H9 (cell line): Measurements from ENCODE around the gene C11orf71. TPM values are rescaled to one million over a fixed set of nuclear protein-coding genes. Genes with fewer than 3 reads are reported as not detected.

ENCODE experiments used
- DNase-seq: peaks from one replicate; pipeline ENCODE4 v3.0.0-alpha.2; 2017
- H2AFZ ChIP-seq: one replicate; pipeline ENCODE4 v1.6.1; 2013; ENCODE audit warnings: mild to moderate bottlenecking, low read length, control low read depth, moderate library complexity
- H2AK5ac ChIP-seq: 2 replicates; pipeline ENCODE4 v1.6.1; 2013; ENCODE audit warnings: low read length, control low read depth, mixed read lengths; ENCODE audit not compliant: insufficient read length
- H2BK120ac ChIP-seq: one replicate; pipeline ENCODE4 v1.6.1; 2013; ENCODE audit warnings: low read depth, mild to moderate bottlenecking, low read length, control low read depth, inconsistent platforms; ENCODE audit not compliant: poor library complexity, severe bottlenecking
- H2BK12ac ChIP-seq: 2 replicates; pipeline ENCODE4 v1.6.1; 2013; ENCODE audit warnings: low read length, control low read depth, mixed read lengths, low read depth; ENCODE audit not compliant: insufficient read length
- H2BK15ac ChIP-seq: 2 replicates; pipeline ENCODE4 v1.6.1; 2013; ENCODE audit warnings: low read depth, low read length, control low read depth
- H2BK20ac ChIP-seq: one replicate; pipeline ENCODE4 v1.6.1; 2013; ENCODE audit warnings: low read depth, mild to moderate bottlenecking, low read length, control low read depth, inconsistent platforms; ENCODE audit not compliant: poor library complexity, severe bottlenecking
- H2BK5ac ChIP-seq: 2 replicates; pipeline ENCODE4 v1.6.1; 2013; ENCODE audit warnings: low read length, control low read depth, mixed read lengths; ENCODE audit not compliant: insufficient read length
- H3K14ac ChIP-seq: 2 replicates; pipeline ENCODE4 v1.6.1; 2013; ENCODE audit warnings: low read length, control low read depth; ENCODE audit not compliant: insufficient read depth
- H3K18ac ChIP-seq: 2 replicates; pipeline ENCODE4 v1.6.1; 2013; ENCODE audit warnings: low read depth, mild to moderate bottlenecking, mixed read lengths, low read length, control low read depth; ENCODE audit not compliant: insufficient read length
- H3K23ac ChIP-seq: 2 replicates; pipeline ENCODE4 v1.6.1; 2013; ENCODE audit warnings: low read length, control low read depth, mixed read lengths, low read depth; ENCODE audit not compliant: insufficient read length
- H3K23me2 ChIP-seq: 2 replicates; pipeline ENCODE4 v1.6.1; 2013; ENCODE audit warnings: low read depth, mild to moderate bottlenecking, mixed read lengths, low read length, control low read depth; ENCODE audit not compliant: insufficient read length, poor library complexity, severe bottlenecking
- H3K27ac ChIP-seq: 2 replicates; pipeline ENCODE4 v1.5.1; 2013; ENCODE audit warnings: low read length, control low read depth, mixed read lengths, low read depth; ENCODE audit not compliant: insufficient read length
- H3K27me3 ChIP-seq: 2 replicates; pipeline ENCODE4 v1.6.1; 2013; ENCODE audit warnings: low read length, control low read depth, inconsistent platforms; ENCODE audit not compliant: insufficient read depth
- H3K4ac ChIP-seq: 2 replicates; pipeline ENCODE4 v1.6.1; 2013; ENCODE audit warnings: low read depth, mild to moderate bottlenecking, control low read depth, inconsistent platforms, low read length, moderate library complexity
- H3K4me1 ChIP-seq: 2 replicates; pipeline ENCODE4 v1.6.1; 2013; ENCODE audit warnings: low read length, control low read depth, inconsistent platforms; ENCODE audit not compliant: insufficient read depth
- H3K4me2 ChIP-seq: 2 replicates; pipeline ENCODE4 v1.6.1; 2013; ENCODE audit warnings: low read length, control low read depth, mixed read lengths; ENCODE audit not compliant: insufficient read length, insufficient read depth
- H3K56ac ChIP-seq: 2 replicates; pipeline ENCODE4 v1.6.1; 2013; ENCODE audit warnings: low read depth, mild to moderate bottlenecking, mixed read lengths, low read length, control low read depth; ENCODE audit not compliant: insufficient read length
- H3K79me1 ChIP-seq: 2 replicates; pipeline ENCODE4 v1.6.1; 2013; ENCODE audit warnings: low read depth, mild to moderate bottlenecking, moderate library complexity, low read length, control low read depth, inconsistent platforms; ENCODE audit not compliant: insufficient read depth, poor library complexity, severe bottlenecking
- H3K79me2 ChIP-seq: 2 replicates; pipeline ENCODE4 v1.6.1; 2013; ENCODE audit warnings: low read length, control low read depth, inconsistent platforms; ENCODE audit not compliant: insufficient read depth
- H3K9ac ChIP-seq: 2 replicates; pipeline ENCODE4 v1.6.1; 2013; ENCODE audit warnings: low read length, control low read depth, mixed read lengths; ENCODE audit not compliant: insufficient read length; ENCODE audit errors: extremely low read depth
- H3K9me3 ChIP-seq: one replicate; pipeline ENCODE4 v1.6.1; 2013; ENCODE audit warnings: low read depth, low read length, inconsistent platforms; ENCODE audit not compliant: control insufficient read depth
- H3T11ph ChIP-seq: one replicate; pipeline ENCODE4 v1.6.1; 2013; ENCODE audit warnings: mild to moderate bottlenecking, low read length, control low read depth, inconsistent platforms
- H4K20me1 ChIP-seq: one replicate; pipeline ENCODE4 v1.6.1; 2013; ENCODE audit not compliant: control insufficient read depth, insufficient read length, insufficient read depth
- H4K5ac ChIP-seq: 2 replicates; pipeline ENCODE4 v1.6.1; 2013; ENCODE audit warnings: low read depth, mild to moderate bottlenecking, mixed read lengths, low read length, control low read depth; ENCODE audit not compliant: insufficient read length
- H4K8ac ChIP-seq: replicated peaks from 2 replicates; pipeline ENCODE4 v1.6.1; 2013; ENCODE audit warnings: low read length, control low read depth, mixed read lengths, low read depth; ENCODE audit not compliant: insufficient read length
- H4K91ac ChIP-seq: 2 replicates; pipeline ENCODE4 v1.6.1; 2013; ENCODE audit warnings: low read depth, mild to moderate bottlenecking, moderate library complexity, mixed read lengths, low read length, control low read depth; ENCODE audit not compliant: insufficient read length
- H3K27ac Mint-ChIP-seq, 3 experiments: 2 replicates in 2 of 3; 3 replicates in 1 of 3; pipeline ENCODE4 v1.8.0; 2020 to 2021; ENCODE audit warnings: mixed read lengths in 3 of 3, mild to moderate bottlenecking in 1 of 3, moderate library complexity in 1 of 3
- H3K27me3 Mint-ChIP-seq: 2 replicates; pipeline ENCODE4 v1.8.0; 2021; ENCODE audit warnings: low read depth, mild to moderate bottlenecking, moderate library complexity, mixed read lengths
- H3K36me3 Mint-ChIP-seq, 3 experiments: 2 replicates in 2 of 3; 3 replicates in 1 of 3; pipeline ENCODE4 v1.8.0; 2020 to 2021; ENCODE audit warnings: low read depth in 3 of 3, mixed read lengths in 3 of 3; ENCODE audit not compliant: insufficient read depth in 1 of 3
- H3K4me1 Mint-ChIP-seq, 2 experiments: 2 replicates each; pipeline ENCODE4 v1.8.0; 2020; ENCODE audit warnings: mixed read lengths in 2 of 2
- H3K4me3 Mint-ChIP-seq, 2 experiments: 2 replicates in 1 of 2; 3 replicates in 1 of 2; pipeline ENCODE4 v1.8.0; 2020 to 2021; ENCODE audit warnings: mild to moderate bottlenecking in 2 of 2, mixed read lengths in 2 of 2, moderate library complexity in 1 of 2
- H3K9me3 Mint-ChIP-seq, 2 experiments: 2 replicates in 1 of 2; 3 replicates in 1 of 2; pipeline ENCODE4 v1.8.0; 2020; ENCODE audit warnings: mild to moderate bottlenecking in 2 of 2, mixed read lengths in 2 of 2, moderate library complexity in 1 of 2
- WGBS: extraction: QIAGEN DNeasy Blood & Tissue Kit; methylation state at CpG from one replicate; pipeline ENCODE4 v1.1.7; 2013; ENCODE audit warnings: missing lambda C conversion rate, low lambda C conversion rate, mixed read lengths; ENCODE audit not compliant: insufficient read length; ENCODE audit errors: extremely low coverage; 5-methylcytosine and 5-hydroxymethylcytosine counted together
- total RNA-seq: library from RNA; stranded (reverse); gene quantifications from 2 replicates; pipeline ENCODE4 v1.2.1, GENCODE V29; 2021
- TF ChIP-seq, protein P1 (sequence below): fragments of 200-600 bp; sonication (generic); conservative IDR thresholded peaks from 3 replicates; pipeline ENCODE4 v1.8.0; 2021; ENCODE audit warnings: antibody characterized with exemption, mild to moderate bottlenecking

Gene C11orf71
- total RNA-seq, 1 experiment from 2014 or later = 3.5 TPM

DNA sequence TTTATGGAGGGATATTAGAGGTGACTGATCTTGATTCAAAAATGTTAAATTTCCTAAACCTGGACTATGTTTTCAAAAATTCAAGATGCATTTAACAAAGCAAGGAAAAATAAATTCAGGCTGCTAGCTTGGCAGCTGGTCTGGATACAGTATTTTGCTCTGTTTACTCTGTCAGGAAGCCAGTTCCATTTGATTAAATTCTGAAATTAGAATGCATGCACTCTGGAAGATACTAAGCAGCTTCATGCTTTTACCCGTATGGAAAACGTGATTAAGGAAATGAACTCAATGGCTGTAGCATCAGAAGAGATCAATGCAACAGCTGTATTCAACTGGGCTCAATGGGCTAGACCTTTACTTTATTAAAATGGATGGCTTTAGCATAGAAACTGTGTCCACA lies 14.2 kb downstream of the C11orf71 start:
- Histone ChIP-seq H3K9ac (no peak overlapping the region), H2AK5ac (no peak overlapping the region), H3K9me3 (no peaks in the 10 kb centered on the region), H3K4me1 (no peaks in the 10 kb centered on the region), H3K79me2 (no peaks in the 10 kb centered on the region), H2BK120ac (no peak overlapping the region), H3K4ac (no peak overlapping the region), H3K4me2 (no peak overlapping the region), H3K56ac (no peak overlapping the region), H2BK20ac (no peak overlapping the region), H2BK15ac (no peak overlapping the region), H3K23ac (no peak overlapping the region), H4K5ac (no peak overlapping the region), H4K8ac (no peak overlapping the region), H2BK5ac (no peak overlapping the region), H3K79me1 (no peaks in the 10 kb centered on the region), H3K27ac (no peak overlapping the region), H2BK12ac (no peak overlapping the region), H3T11ph (no peak overlapping the region), H3K27me3 (no peaks in the 10 kb centered on the region), H4K91ac (no peak overlapping the region), H3K18ac (no peak overlapping the region), H3K23me2 (no peaks in the 10 kb centered on the region), H3K14ac (no peak overlapping the region), H2AFZ (no peak overlapping the region), H4K20me1 (no peaks in the 10 kb centered on the region)
- no peaks in the 10 kb centered on the region for H3K27me3 Mint-ChIP-seq
- no peak overlapping the region for H3K27ac Mint-ChIP-seq
- peaks cover 8 to 9% of the 10 kb centered on the region in 2 experiments; a peak in 3 of 5 replicates for H3K9me3 Mint-ChIP-seq
- H3K4me3 Mint-ChIP-seq = no peak overlapping the region
- no peaks in the 10 kb centered on the region for H3K4me1 Mint-ChIP-seq
- DNase-seq = no peak
- peaks cover 0 to 9% (median 5%) of the 10 kb centered on the region in 3 experiments; a peak in 2 of 7 replicates for H3K36me3 Mint-ChIP-seq
- no CpG with 5 or more reads among the region's 2 CpGs for whole genome bisulfite sequencing
- TF ChIP-seq, protein P1, sequence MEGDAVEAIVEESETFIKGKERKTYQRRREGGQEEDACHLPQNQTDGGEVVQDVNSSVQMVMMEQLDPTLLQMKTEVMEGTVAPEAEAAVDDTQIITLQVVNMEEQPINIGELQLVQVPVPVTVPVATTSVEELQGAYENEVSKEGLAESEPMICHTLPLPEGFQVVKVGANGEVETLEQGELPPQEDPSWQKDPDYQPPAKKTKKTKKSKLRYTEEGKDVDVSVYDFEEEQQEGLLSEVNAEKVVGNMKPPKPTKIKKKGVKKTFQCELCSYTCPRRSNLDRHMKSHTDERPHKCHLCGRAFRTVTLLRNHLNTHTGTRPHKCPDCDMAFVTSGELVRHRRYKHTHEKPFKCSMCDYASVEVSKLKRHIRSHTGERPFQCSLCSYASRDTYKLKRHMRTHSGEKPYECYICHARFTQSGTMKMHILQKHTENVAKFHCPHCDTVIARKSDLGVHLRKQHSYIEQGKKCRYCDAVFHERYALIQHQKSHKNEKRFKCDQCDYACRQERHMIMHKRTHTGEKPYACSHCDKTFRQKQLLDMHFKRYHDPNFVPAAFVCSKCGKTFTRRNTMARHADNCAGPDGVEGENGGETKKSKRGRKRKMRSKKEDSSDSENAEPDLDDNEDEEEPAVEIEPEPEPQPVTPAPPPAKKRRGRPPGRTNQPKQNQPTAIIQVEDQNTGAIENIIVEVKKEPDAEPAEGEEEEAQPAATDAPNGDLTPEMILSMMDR = no peak
